H1 (cell line): ENCODE results near the gene TRIM68. TPM values are rescaled to one million over a fixed set of nuclear protein-coding genes. Genes with fewer than 3 reads are reported as not detected.

Experiments
- CTCF ChIA-PET: fragments of 300-600 bp; sonication (Branson Sonifier 250); formaldehyde crosslinking; loops from one replicate; lab custom pipeline; 2021; ENCODE audit not compliant: partially characterized antibody; lab: Charles Lee
- POLR2A ChIA-PET: fragments of 300-600 bp; sonication (Branson Sonifier 250); formaldehyde crosslinking; loops from one replicate; lab custom pipeline; 2021; ENCODE audit warnings: inconsistent platforms; ENCODE audit not compliant: partially characterized antibody; lab: Charles Lee
- DNase-seq, 2 experiments: peaks; one replicate each; pipeline versions ENCODE4 v3.0.0 to v3.0.0-alpha.2; 2010 to 2022; ENCODE audit warnings: low spot score in 2 of 2, low read depth in 1 of 2, mixed read lengths in 1 of 2
- FAIRE-seq: peaks from 2 replicates; lab custom pipeline; 2011; peaks lifted over from hg19 to GRCh38; lab: Jason Lieb, UNC
- H2AFZ ChIP-seq: 2 replicates; pipeline ENCODE4 v1.8.1; 2012; ENCODE audit warnings: low read length, inconsistent platforms
- H2AK5ac ChIP-seq: 2 replicates; pipeline ENCODE4 v1.6.1; 2013; ENCODE audit warnings: low read depth, low read length
- H2BK120ac ChIP-seq: replicated peaks from 2 replicates; pipeline ENCODE3; 2013; ENCODE audit warnings: low read depth, low read length, inconsistent platforms
- H2BK12ac ChIP-seq: 2 replicates; pipeline ENCODE4 v1.6.1; 2013; ENCODE audit warnings: low read depth, low read length
- H2BK15ac ChIP-seq: 2 replicates; pipeline ENCODE4 v1.6.1; 2013; ENCODE audit warnings: low read length
- H2BK20ac ChIP-seq: 2 replicates; pipeline ENCODE4 v1.6.1; 2013; ENCODE audit warnings: low read length
- H2BK5ac ChIP-seq: 2 replicates; pipeline ENCODE4 v1.6.1; 2013; ENCODE audit warnings: low read depth, low read length
- H3K14ac ChIP-seq: 2 replicates; pipeline ENCODE4 v1.6.1; 2013; ENCODE audit warnings: inconsistent platforms; ENCODE audit not compliant: insufficient read length
- H3K18ac ChIP-seq: 2 replicates; pipeline ENCODE4 v1.6.1; 2013; ENCODE audit warnings: low read length; ENCODE audit errors: extremely low read depth
- H3K23ac ChIP-seq: 2 replicates; pipeline ENCODE4 v1.6.1; 2013; ENCODE audit warnings: inconsistent platforms; ENCODE audit not compliant: insufficient read length
- H3K23me2 ChIP-seq: 2 replicates; pipeline ENCODE4 v1.6.1; 2013; ENCODE audit warnings: low read depth, low read length
- H3K27ac ChIP-seq: 2 replicates; pipeline ENCODE4 v1.6.1; 2011; ENCODE audit warnings: low read depth, low read length, inconsistent platforms
- H3K27me3 ChIP-seq, 4 experiments: replicated peaks in 1 of 4; 1 replicate in 1 of 4; 2 replicates in 3 of 4; pipeline versions ENCODE4 v1.6.1 to v1.8.1; 2011 to 2013; ENCODE audit warnings: low read length in 3 of 4, mild to moderate bottlenecking in 3 of 4, inconsistent platforms in 2 of 4, mixed read lengths in 2 of 4, moderate library complexity in 1 of 4; ENCODE audit not compliant: control insufficient read depth in 3 of 4, insufficient read depth in 3 of 4; ENCODE audit errors: extremely low read depth in 1 of 4
- H3K36me3 ChIP-seq, 4 experiments: 2 replicates each; pipeline versions ENCODE4 v1.6.1 to v1.8.1; 2011 to 2013; ENCODE audit warnings: mild to moderate bottlenecking in 4 of 4, low read length in 3 of 4, moderate library complexity in 2 of 4, control low read depth in 1 of 4, inconsistent platforms in 1 of 4; ENCODE audit not compliant: insufficient read depth in 4 of 4, control insufficient read depth in 2 of 4
- H3K4ac ChIP-seq: replicated peaks from 2 replicates; pipeline ENCODE3; 2013; ENCODE audit warnings: low read length, low read depth, mixed read lengths, inconsistent platforms; ENCODE audit not compliant: insufficient read length
- H3K4me1 ChIP-seq, 4 experiments: replicated peaks in 1 of 4; 1 replicate in 1 of 4; 2 replicates in 3 of 4; pipeline versions ENCODE4 v1.6.1 to v1.8.1; 2011 to 2013; ENCODE audit warnings: low read length in 3 of 4, inconsistent platforms in 2 of 4, mixed read lengths in 1 of 4; ENCODE audit not compliant: insufficient read depth in 4 of 4, control insufficient read depth in 3 of 4
- H3K4me2 ChIP-seq, 2 experiments: 2 replicates each; pipeline versions ENCODE4 v1.6.1 to v1.8.1; 2011 to 2013; ENCODE audit warnings: low read depth in 2 of 2, low read length in 2 of 2, control low read depth in 1 of 2, inconsistent platforms in 1 of 2, mild to moderate bottlenecking in 1 of 2; ENCODE audit not compliant: insufficient read depth in 1 of 2
- H3K4me3 ChIP-seq, 4 experiments: fragments of 200-600, 300-600 bp in 1 of 4; sonication (generic), shearing (Covaris generic), sonication (Bioruptor Twin) in 1 of 4; 2 replicates each; pipeline versions ENCODE4 v1.5.1 to v1.8.1; 2011 to 2016; ENCODE audit warnings: low read length in 4 of 4, low read depth in 3 of 4, control low read depth in 2 of 4, inconsistent platforms in 2 of 4, mild to moderate bottlenecking in 2 of 4, mixed read lengths in 1 of 4, moderate library complexity in 1 of 4; ENCODE audit not compliant: insufficient read depth in 2 of 4; ENCODE audit errors: extremely low read depth in 1 of 4
- H3K56ac ChIP-seq: replicated peaks from 2 replicates; pipeline ENCODE3; 2013; ENCODE audit warnings: low read depth, mild to moderate bottlenecking, mixed read lengths, low read length, inconsistent platforms; ENCODE audit not compliant: insufficient read length
- H3K79me1 ChIP-seq: 2 replicates; pipeline ENCODE4 v1.6.1; 2013; ENCODE audit warnings: low read depth, low read length, control low read depth
- H3K79me2 ChIP-seq, 2 experiments: 2 replicates each; pipeline versions ENCODE4 v1.6.1 to v1.8.1; 2012 to 2013; ENCODE audit warnings: low read length in 2 of 2, mild to moderate bottlenecking in 2 of 2, inconsistent platforms in 1 of 2; ENCODE audit not compliant: insufficient read depth in 2 of 2, control insufficient read depth in 1 of 2
- H3K9ac ChIP-seq, 4 experiments: replicated peaks in 1 of 4; 1 replicate in 1 of 4; 2 replicates in 3 of 4; pipeline versions ENCODE4 v1.6.1 to v1.8.1; 2011 to 2013; ENCODE audit warnings: low read depth in 3 of 4, low read length in 3 of 4, control low read depth in 2 of 4, mild to moderate bottlenecking in 2 of 4, moderate library complexity in 2 of 4, inconsistent platforms in 1 of 4; ENCODE audit errors: extremely low read depth in 1 of 4
- H3K9me3 ChIP-seq, 2 experiments: 2 replicates each; pipeline versions ENCODE4 v1.6.1 to v1.8.1; 2012 to 2013; ENCODE audit warnings: mild to moderate bottlenecking in 2 of 2, moderate library complexity in 2 of 2, control low read depth in 1 of 2, inconsistent platforms in 1 of 2, low read depth in 1 of 2, low read length in 1 of 2, mixed read lengths in 1 of 2; ENCODE audit not compliant: insufficient read depth in 2 of 2
- H4K20me1 ChIP-seq, 2 experiments: replicated peaks in 1 of 2; 2 replicates each; pipeline versions ENCODE3 to v1.8.1; 2011 to 2013; ENCODE audit warnings: inconsistent platforms in 2 of 2, low read length in 2 of 2, mild to moderate bottlenecking in 1 of 2; ENCODE audit not compliant: insufficient read depth in 2 of 2, control insufficient read depth in 1 of 2
- H4K5ac ChIP-seq: 2 replicates; pipeline ENCODE4 v1.6.1; 2013; ENCODE audit warnings: low read length, low read depth, mixed read lengths, inconsistent platforms; ENCODE audit not compliant: insufficient read length
- H4K8ac ChIP-seq: 2 replicates; pipeline ENCODE4 v1.8.0; 2013; ENCODE audit warnings: mild to moderate bottlenecking, moderate library complexity, low read length, inconsistent platforms; ENCODE audit not compliant: insufficient read depth; ENCODE audit errors: extremely low read depth
- H4K91ac ChIP-seq: replicated peaks from 2 replicates; pipeline ENCODE3; 2013; ENCODE audit warnings: low read length, mixed read lengths, inconsistent platforms; ENCODE audit not compliant: insufficient read length
- BACH1 ChIP-seq: IDR thresholded peaks from 2 replicates; pipeline ENCODE4 v1.6.1; 2012; ENCODE audit warnings: low read length, improper control_type of control experiment
- CBX5 ChIP-seq: fragments of 300-800, 300-1000 bp; sonication (generic); IDR thresholded peaks from 2 replicates; pipeline ENCODE4 v1.7.1; 2016; ENCODE audit warnings: antibody characterized with exemption, low read length, low read depth
- EP300 ChIP-seq, 2 experiments: IDR thresholded peaks; 1 replicate in 1 of 2; 2 replicates in 1 of 2; pipeline ENCODE4 v1.6.1; 2011 to 2012; ENCODE audit warnings: low read depth in 2 of 2, low read length in 2 of 2, mild to moderate bottlenecking in 2 of 2, borderline replicate concordance in 1 of 2, inconsistent platforms in 1 of 2, moderate library complexity in 1 of 2
- EZH2 ChIP-seq: fragments of 200-600 bp; sonication (generic); IDR thresholded peaks from 2 replicates; pipeline ENCODE4 v1.7.1; 2012; ENCODE audit warnings: low read depth, mild to moderate bottlenecking, moderate library complexity, low read length, inconsistent platforms; ENCODE audit not compliant: severe bottlenecking
- NANOG ChIP-seq: IDR thresholded peaks from 2 replicates; pipeline ENCODE4 v1.6.1; 2011; ENCODE audit warnings: low read length, low read depth, mild to moderate bottlenecking, inconsistent platforms; ENCODE audit not compliant: insufficient read depth, poor library complexity, severe bottlenecking
- NRF1 ChIP-seq: IDR thresholded peaks from 2 replicates; pipeline ENCODE4 v1.6.1; 2011; ENCODE audit warnings: mild to moderate bottlenecking, low read depth, low read length, improper control_type of control experiment
- PHF8 ChIP-seq: fragments of 200-600 bp; sonication (generic); conservative IDR thresholded peaks from 2 replicates; pipeline ENCODE4 v1.7.1; 2012; ENCODE audit warnings: low read depth, mild to moderate bottlenecking, inconsistent platforms, low read length, moderate library complexity
- POU5F1 ChIP-seq: IDR thresholded peaks from 2 replicates; pipeline ENCODE4 v1.6.1; 2011; ENCODE audit warnings: low read depth, mild to moderate bottlenecking, low read length, moderate library complexity
- SAP30 ChIP-seq: fragments of 300-600 bp; sonication (generic); IDR thresholded peaks from 2 replicates; pipeline ENCODE4 v1.7.1; 2012; ENCODE audit warnings: low read length, moderate library complexity, mild to moderate bottlenecking, inconsistent platforms; ENCODE audit not compliant: insufficient read depth, insufficient replicate concordance
- SUZ12 ChIP-seq: fragments of 200-600 bp; sonication (generic); IDR thresholded peaks from 2 replicates; pipeline ENCODE4 v1.6.1; 2012; ENCODE audit warnings: mild to moderate bottlenecking, inconsistent platforms, low read length, moderate library complexity, mixed read lengths
- WGBS, 2 experiments: shearing (Covaris generic) in 1 of 2; methylation state at CpG; one replicate each; pipeline versions ENCODE4 v1.1.6 to v1.1.7; 2013 to 2015; ENCODE audit warnings: low lambda C conversion rate in 2 of 2, mixed read lengths in 2 of 2, inconsistent platforms in 1 of 2, low coverage in 1 of 2, missing lambda C conversion rate in 1 of 2; ENCODE audit not compliant: insufficient replicate concordance in 2 of 2, insufficient coverage in 1 of 2, insufficient read length in 1 of 2; ENCODE audit errors: extremely low coverage in 1 of 2, missing lambda C conversion rate in 1 of 2; 5-methylcytosine and 5-hydroxymethylcytosine counted together
- polyA plus RNA-seq, 7 experiments: library from polyadenylated mRNA; depleted of rRNA in 3 of 7; stranded (reverse) in 5 of 7; unstranded in 2 of 7; fragments of >200 nt in 5 of 7; fragments of 200-250 nt in 2 of 7; gene quantifications; 1 replicate in 5 of 7; 2 replicates in 1 of 7; 4 replicates in 1 of 7; pipeline versions ENCODE4 v1.2.1 to v1.2.3, GENCODE V29; 2011 to 2013; ENCODE audit warnings: missing spikeins in 2 of 7, mixed read lengths in 2 of 7
- total RNA-seq: library from RNA; stranded (reverse); fragmentation: NEBNext Ultra II Directional; extraction: Animal tissue kit (Norgen Biotek cat#: 25700); gene quantifications from 2 replicates; pipeline ENCODE4 v1.2.1, GENCODE V29; 2021
- TF ChIP-seq, protein P1 (sequence below), 3 experiments: IDR thresholded peaks; 1 replicate in 2 of 3; 2 replicates in 1 of 3; pipeline versions ENCODE4 v1.5.1 to v1.6.1; 2011; ENCODE audit warnings: low read length in 3 of 3, mild to moderate bottlenecking in 3 of 3, inconsistent platforms in 2 of 3, low read depth in 1 of 3, moderate library complexity in 1 of 3; ENCODE audit not compliant: insufficient read depth in 1 of 3; ENCODE audit errors: control extremely low read depth in 1 of 3

Gene TRIM68
- total and polyA plus RNA-seq, 2 of the 8 experiments (the other 6 are each of a cell fraction or from before 2014, with no cell fraction given), result 3.4 to 5.7 TPM

DNA sequence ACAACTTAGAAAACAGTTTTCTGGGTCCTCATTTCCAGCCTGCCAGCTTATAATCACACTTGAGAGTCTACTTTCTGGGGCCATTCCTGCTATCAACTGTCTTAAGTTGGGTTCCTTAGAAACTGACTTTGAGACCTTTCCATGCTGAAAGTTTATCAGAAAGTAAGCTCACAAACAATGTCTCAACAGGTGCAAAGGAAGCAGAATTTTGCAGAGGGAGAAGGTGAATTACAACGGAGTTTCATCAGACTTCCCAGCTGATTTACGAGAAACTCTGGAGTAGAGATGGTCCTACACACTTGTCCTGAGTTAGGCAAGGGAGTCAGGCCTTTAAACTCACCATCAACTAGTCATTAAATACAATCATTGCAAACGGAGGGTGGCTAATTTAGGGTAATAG, 31.2 kb downstream of the TRIM68 start:
- DNase-seq (no peak), FAIRE-seq (no peak)
- POLR2A ChIA-PET, result no interaction called here
- no peak overlapping the region for H3K56ac ChIP-seq
- no peaks in the 10 kb centered on the region for H3K23me2 ChIP-seq
- no peaks in the 10 kb centered on the region for H3K36me3 ChIP-seq
- H3K79me2 ChIP-seq, result no peaks in the 10 kb centered on the region
- H3K4me1 ChIP-seq, result peaks cover 0 to 4% (median 0%) of the 10 kb centered on the region in 4 experiments; a peak in 3 of 7 replicates
- H3K4me3 ChIP-seq, result no peak overlapping the region
- H2AK5ac ChIP-seq, result no peak overlapping the region
- H2BK20ac ChIP-seq, result no peak overlapping the region
- WGBS, 2 experiments, result 92% methylated on average over 3 of the region's 3 CpGs; no CpG with 5 or more reads in 1 of the 2 experiments
- no peak overlapping the region for H2AFZ ChIP-seq
- no peak overlapping the region for H3K27ac ChIP-seq
- no peak overlapping the region for H4K5ac ChIP-seq
- H4K91ac ChIP-seq, result no peak overlapping the region
- no peak overlapping the region for H3K4me2 ChIP-seq
- no peak overlapping the region for H3K14ac ChIP-seq
- H3K4ac ChIP-seq, result no peak overlapping the region
- H4K8ac ChIP-seq, result no peak overlapping the region
- no peaks in the 10 kb centered on the region for H4K20me1 ChIP-seq
- H3K9me3 ChIP-seq, result no peaks in the 10 kb centered on the region
- H3K18ac ChIP-seq, result no peak overlapping the region
- no peak overlapping the region for H2BK120ac ChIP-seq
- H2BK5ac ChIP-seq, result no peak overlapping the region
- H3K9ac ChIP-seq, result no peak overlapping the region
- no peak overlapping the region for H2BK15ac ChIP-seq
- H3K27me3 ChIP-seq, result no peaks in the 10 kb centered on the region
- no peaks in the 10 kb centered on the region for H3K79me1 ChIP-seq
- H2BK12ac ChIP-seq, result no peak overlapping the region
- H3K23ac ChIP-seq, result no peak overlapping the region
- CTCF ChIA-PET, result interaction anchor here (5.3 kb wide), 1 partner anchor 37 kb away, joined by 20 read pairs; no protein-coding TSS in a partner anchor
- TF ChIP-seq, protein P1, sequence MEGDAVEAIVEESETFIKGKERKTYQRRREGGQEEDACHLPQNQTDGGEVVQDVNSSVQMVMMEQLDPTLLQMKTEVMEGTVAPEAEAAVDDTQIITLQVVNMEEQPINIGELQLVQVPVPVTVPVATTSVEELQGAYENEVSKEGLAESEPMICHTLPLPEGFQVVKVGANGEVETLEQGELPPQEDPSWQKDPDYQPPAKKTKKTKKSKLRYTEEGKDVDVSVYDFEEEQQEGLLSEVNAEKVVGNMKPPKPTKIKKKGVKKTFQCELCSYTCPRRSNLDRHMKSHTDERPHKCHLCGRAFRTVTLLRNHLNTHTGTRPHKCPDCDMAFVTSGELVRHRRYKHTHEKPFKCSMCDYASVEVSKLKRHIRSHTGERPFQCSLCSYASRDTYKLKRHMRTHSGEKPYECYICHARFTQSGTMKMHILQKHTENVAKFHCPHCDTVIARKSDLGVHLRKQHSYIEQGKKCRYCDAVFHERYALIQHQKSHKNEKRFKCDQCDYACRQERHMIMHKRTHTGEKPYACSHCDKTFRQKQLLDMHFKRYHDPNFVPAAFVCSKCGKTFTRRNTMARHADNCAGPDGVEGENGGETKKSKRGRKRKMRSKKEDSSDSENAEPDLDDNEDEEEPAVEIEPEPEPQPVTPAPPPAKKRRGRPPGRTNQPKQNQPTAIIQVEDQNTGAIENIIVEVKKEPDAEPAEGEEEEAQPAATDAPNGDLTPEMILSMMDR (IDR thresholded peaks at IDR 0.05; ENCODE audit: control extremely low read depth in 1 of 3, insufficient read depth in 1 of 3, low read depth in 1 of 3, low read length in 3 of 3), result no peak
- TF ChIP-seq POU5F1, result no peak
- TF ChIP-seq SUZ12, result no peak
- no peak for TF ChIP-seq BACH1
- TF ChIP-seq PHF8, result no peak
- TF ChIP-seq CBX5, result no peak
- no peak for TF ChIP-seq NANOG
- no peak for TF ChIP-seq SAP30
- no peak for TF ChIP-seq NRF1
- TF ChIP-seq EP300 (IDR thresholded peaks at IDR 0.05; ENCODE audit: borderline replicate concordance in 1 of 2, low read depth in 2 of 2, low read length in 2 of 2), result no peak
- TF ChIP-seq EZH2, result no peak
